HepG2 (cell line): ENCODE measurements around the gene TMEM50B.

Experiments used
- CAMTA2 ChIP-seq: sonication (generic); formaldehyde crosslinking; IDR thresholded peaks from 2 replicates; pipeline ENCODE4 v1.4.0; 2020; ENCODE audit warnings: mild to moderate bottlenecking, missing genetic modification reagents, borderline replicate concordance
- PREB ChIP-seq: sonication (generic); formaldehyde crosslinking; IDR thresholded peaks from 2 replicates; pipeline ENCODE4 v1.4.0; 2020; ENCODE audit warnings: missing genetic modification reagents
- ZNF160 ChIP-seq: sonication (generic); formaldehyde crosslinking; IDR thresholded peaks from 2 replicates; pipeline ENCODE4 v1.8.0; 2022; ENCODE audit warnings: mild to moderate bottlenecking, inconsistent platforms, missing genetic modification reagents

- no peak for TF ChIP-seq PREB (CRISPR knock-in tag)
- no peak for TF ChIP-seq CAMTA2 (CRISPR knock-in tag)
- TF ChIP-seq ZNF160 (CRISPR knock-in tag): no peak
These were observed 73.3 kb downstream of the TMEM50B start for GRCh38 chr21:33406493-33406892.
